Right ventricle myocardium inferior (tissue), 1 donor: ENCODE measurements around the gene GNG7. TPM values are rescaled to one million over a fixed set of nuclear protein-coding genes. Genes with fewer than 3 reads are reported as not detected.
A peak's percentile ranks its signal among the peaks of the same experiment; 100 is the strongest.

Experiments
- ATAC-seq: fragments of 200-7000 bp; cut with Tn5 transposase; one replicate; pipeline ENCODE4 v1.9.1; 2020; ENCODE audit warnings: mild to moderate bottlenecking, moderate library complexity
- DNase-seq: peaks from one replicate; pipeline ENCODE4 v3.0.0; 2021; ENCODE audit errors: missing footprints
- intact Hi-C: fragments of 100-400 bp; cut with DNase I; formaldehyde crosslinking; loops from one replicate; pipeline ENCODE4 v1.11.0; 2022
- microRNA-seq: library from miRNA; unstranded; fragments of <30 nt; microRNA quantifications from one replicate; pipeline ENCODE4 v1.2.0, GENCODE V29; 2020
- total RNA-seq: library from RNA; stranded (reverse); fragmentation: NEBNext Ultra II Directional; extraction: Animal tissue kit (Norgen Biotek cat#: 25700); gene quantifications from one replicate; pipeline ENCODE4 v1.2.1, GENCODE V29; 2021
- donor health status: DM: no; HTN: yes; CAD: no; lungs with severe emphysema.

The GNG7 gene
- total RNA-seq, 1 donor from 2014 or later: 26.7 TPM

- DNase-seq (peak; percentile 89), ATAC-seq (peak; percentile 80)
- intact Hi-C loops: no loop called here
Observed at GRCh38 chr19:2462635-2463421, 239.7 kb downstream of the GNG7 start.

GRCh38 chr19:2461751-2462634, 240.5 kb downstream of the GNG7 start:
- peak; percentile 72 for ATAC-seq
- intact Hi-C loops: no loop called here
- peak; percentile 79 for DNase-seq

Small RNA genes lying within 50 kb of the gene (microRNA-seq; reads per million reads assigned to microRNA genes)
- gene MIR7850: not detected

Other genes with a start within 250 kb of the GNG7 start
- gene LMNB2, start 245.7 kb downstream of the GNG7 start, total RNA-seq: 19.2 TPM
- 39.8 TPM for gene GADD45B, start 226.6 kb downstream of the GNG7 start, total RNA-seq
- gene DIRAS1, start 18.7 kb upstream of the GNG7 start, total RNA-seq: 200 TPM
- 24.5 TPM for gene SLC39A3, start 37.3 kb upstream of the GNG7 start, total RNA-seq
- 64.3 TPM for gene SGTA, start 80.6 kb upstream of the GNG7 start, total RNA-seq
- gene THOP1, start 82.8 kb upstream of the GNG7 start, total RNA-seq: 54.8 TPM
- 3.7 TPM for gene ZNF554, start 117.2 kb upstream of the GNG7 start, total RNA-seq
- 8.9 TPM for gene ZNF555, start 138.8 kb upstream of the GNG7 start, total RNA-seq
- not detected for gene ZNF556, start 164.6 kb upstream of the GNG7 start, total RNA-seq
- 5.1 TPM for gene ZNF57, start 198.2 kb upstream of the GNG7 start, total RNA-seq
- gene ZNF77, start 242.3 kb upstream of the GNG7 start, total RNA-seq: 2.6 TPM